ENCODE data around the gene HTR3D. TPM values are rescaled to one million over a fixed set of nuclear protein-coding genes. Genes with fewer than 3 reads are reported as not detected.
A peak's percentile ranks its signal among the peaks of the same experiment; 100 is the strongest.

The HTR3D gene
- total and polyA plus RNA-seq, 11 donors: not detected

- H3K27me3 ChIP-seq: no peaks in the 10 kb centered on the region
- H3K9me3 ChIP-seq: no peaks in the 10 kb centered on the region
- 82 to 86% (median 85%) methylated on average over 11 of the region's 11 CpGs for WGBS, 4 donors
- DNase-seq: no peak
- H3K27ac ChIP-seq: no peak overlapping the region
- ATAC-seq: no peak
- TF ChIP-seq CTCF (IDR thresholded peaks at IDR 0.05) (no peak), POLR2A (IDR thresholded peaks at IDR 0.05) (no peak)
- no peaks in the 10 kb centered on the region for H3K4me1 ChIP-seq
- intact Hi-C loops (cut with DNase I): no loop called here
- H3K36me3 ChIP-seq: peaks cover 0 to 94% (median 86%) of the 10 kb centered on the region in 9 donors
- H3K4me3 ChIP-seq: no peak overlapping the region
Measured at GRCh38 chr3:183984749-183985729, 46.5 kb upstream of the HTR3D start.

- H3K9me3 ChIP-seq: no peaks in the 10 kb centered on the region
- TF ChIP-seq POLR2A (IDR thresholded peaks at IDR 0.05) (no peak), CTCF (IDR thresholded peaks at IDR 0.05) (no peak)
- H3K36me3 ChIP-seq: peaks cover 0 to 77% (median 71%) of the 10 kb centered on the region in 9 donors
- H3K27ac ChIP-seq: no peak overlapping the region
- H3K4me1 ChIP-seq: no peaks in the 10 kb centered on the region
- no peak overlapping the region for H3K4me3 ChIP-seq
- DNase-seq (no peak), ATAC-seq (peak in 2 of 4 donors; percentile 34 to 50)
- no peaks in the 10 kb centered on the region for H3K27me3 ChIP-seq
- intact Hi-C loops (cut with DNase I): no loop called here
- 74 to 85% (median 84%) methylated on average over 11 of the region's 11 CpGs for WGBS, 4 donors
Measured at GRCh38 chr3:183987000-183987600, 44.4 kb upstream of the HTR3D start.

- no peaks in the 10 kb centered on the region for H3K9me3 ChIP-seq
- no peak overlapping the region for H3K27ac ChIP-seq
- DNase-seq (no peak), ATAC-seq (peak in 1 of 4 donors; percentile 20)
- peaks cover 0 to 65% (median 59%) of the 10 kb centered on the region in 9 donors for H3K36me3 ChIP-seq
- TF ChIP-seq POLR2A (IDR thresholded peaks at IDR 0.05): no peak
- TF ChIP-seq CTCF (IDR thresholded peaks at IDR 0.05): no peak
- intact Hi-C loops (cut with DNase I): no loop called here
- no peaks in the 10 kb centered on the region for H3K27me3 ChIP-seq
- H3K4me1 ChIP-seq: no peaks in the 10 kb centered on the region
- no peak overlapping the region for H3K4me3 ChIP-seq
- WGBS, 4 donors: 79 to 82% (median 81%) methylated on average over 16 of the region's 16 CpGs
Measured at GRCh38 chr3:183988216-183988790, 43.2 kb upstream of the HTR3D start.

GRCh38 chr3:183991403-183991802, 40.1 kb upstream of the HTR3D start:
- Histone ChIP-seq H3K27ac (no peak overlapping the region), H3K4me3 (no peak overlapping the region), H3K36me3 (peaks cover 0 to 39% (median 29%) of the 10 kb centered on the region in 9 donors), H3K27me3 (no peaks in the 10 kb centered on the region), H3K4me1 (no peaks in the 10 kb centered on the region), H3K9me3 (no peaks in the 10 kb centered on the region)
- TF ChIP-seq CTCF (IDR thresholded peaks at IDR 0.05) (no peak), POLR2A (IDR thresholded peaks at IDR 0.05) (no peak)
- no peak for DNase-seq
- intact Hi-C loops (cut with DNase I): no loop called here
- 78 to 84% (median 81%) methylated on average over 5 of the region's 5 CpGs for WGBS, 4 donors
- no peak for ATAC-seq

All from heart left ventricle (tissue), 16 donors.